HFFc6 (cell line): Measurements from ENCODE around the gene ABCG5. TPM values are rescaled to one million over a fixed set of nuclear protein-coding genes. Genes with fewer than 3 reads are reported as not detected.

Source experiments
- DNase-seq: peaks from one replicate; pipeline ENCODE4 v3.0.0-alpha.2; 2018
- H3K27ac Mint-ChIP-seq: 2 replicates; pipeline ENCODE4 v1.8.0; 2020; ENCODE audit warnings: mild to moderate bottlenecking, mixed read lengths
- H3K27me3 Mint-ChIP-seq: 2 replicates; pipeline ENCODE4 v1.8.0; 2021; ENCODE audit warnings: mild to moderate bottlenecking, moderate library complexity, mixed read lengths; ENCODE audit not compliant: insufficient read depth
- H3K36me3 Mint-ChIP-seq: 2 replicates; pipeline ENCODE4 v1.8.0; 2021; ENCODE audit warnings: low read depth, mixed read lengths
- H3K4me1 Mint-ChIP-seq: 2 replicates; pipeline ENCODE4 v1.8.0; 2020; ENCODE audit warnings: low read depth, mixed read lengths
- H3K4me3 Mint-ChIP-seq: 2 replicates; pipeline ENCODE4 v1.8.0; 2020; ENCODE audit warnings: mild to moderate bottlenecking, moderate library complexity, mixed read lengths
- H3K9me3 Mint-ChIP-seq: 2 replicates; pipeline ENCODE4 v1.8.0; 2020; ENCODE audit warnings: mild to moderate bottlenecking, mixed read lengths
- total RNA-seq, 6 experiments: library from RNA; stranded (reverse); fragmentation: NEBNext Ultra II Directional; extraction: Animal tissue kit (Norgen Biotek cat#: 25700); gene quantifications; 2 replicates in 1 of 6; 3 replicates in 5 of 6; pipeline ENCODE4 v1.2.3, GENCODE V29; 2021
- TF ChIP-seq, protein P1 (sequence below): fragments of 200-600 bp; sonication (generic); IDR thresholded peaks from 2 replicates; pipeline ENCODE4 v1.5.0; 2021; ENCODE audit warnings: antibody characterized with exemption, mild to moderate bottlenecking

Gene ABCG5
- total RNA-seq, 6 experiments from 2014 or later = not detected

DNA sequence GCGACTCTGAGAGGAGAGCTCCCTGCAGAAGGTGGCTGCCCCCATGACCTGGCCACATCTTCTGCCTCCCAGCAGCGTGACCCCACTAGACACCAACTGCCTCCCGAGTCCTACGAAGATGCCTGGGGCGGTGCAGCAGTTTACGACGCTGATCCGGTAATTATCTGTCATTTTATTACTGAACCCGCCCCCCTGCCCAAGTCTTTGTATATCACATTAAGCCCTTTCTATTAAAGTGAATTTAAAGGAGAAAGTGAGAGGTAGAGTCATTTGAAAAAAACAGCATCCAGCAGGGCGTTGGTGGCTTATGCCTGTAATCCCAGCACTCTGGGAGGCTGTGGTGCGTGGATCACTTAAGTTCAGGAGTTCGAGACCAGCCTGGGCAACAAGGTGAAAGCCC is 33.5 kb upstream of the ABCG5 start:
- Mint-ChIP-seq H3K9me3 (no peaks in the 10 kb centered on the region), H3K27ac (no peak overlapping the region), H3K36me3 (no peaks in the 10 kb centered on the region), H3K4me1 (no peaks in the 10 kb centered on the region), H3K4me3 (no peak overlapping the region), H3K27me3 (peaks cover 30% of the 10 kb centered on the region)
- DNase-seq = no peak
- TF ChIP-seq, protein P1, sequence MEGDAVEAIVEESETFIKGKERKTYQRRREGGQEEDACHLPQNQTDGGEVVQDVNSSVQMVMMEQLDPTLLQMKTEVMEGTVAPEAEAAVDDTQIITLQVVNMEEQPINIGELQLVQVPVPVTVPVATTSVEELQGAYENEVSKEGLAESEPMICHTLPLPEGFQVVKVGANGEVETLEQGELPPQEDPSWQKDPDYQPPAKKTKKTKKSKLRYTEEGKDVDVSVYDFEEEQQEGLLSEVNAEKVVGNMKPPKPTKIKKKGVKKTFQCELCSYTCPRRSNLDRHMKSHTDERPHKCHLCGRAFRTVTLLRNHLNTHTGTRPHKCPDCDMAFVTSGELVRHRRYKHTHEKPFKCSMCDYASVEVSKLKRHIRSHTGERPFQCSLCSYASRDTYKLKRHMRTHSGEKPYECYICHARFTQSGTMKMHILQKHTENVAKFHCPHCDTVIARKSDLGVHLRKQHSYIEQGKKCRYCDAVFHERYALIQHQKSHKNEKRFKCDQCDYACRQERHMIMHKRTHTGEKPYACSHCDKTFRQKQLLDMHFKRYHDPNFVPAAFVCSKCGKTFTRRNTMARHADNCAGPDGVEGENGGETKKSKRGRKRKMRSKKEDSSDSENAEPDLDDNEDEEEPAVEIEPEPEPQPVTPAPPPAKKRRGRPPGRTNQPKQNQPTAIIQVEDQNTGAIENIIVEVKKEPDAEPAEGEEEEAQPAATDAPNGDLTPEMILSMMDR = no peak

DNA sequence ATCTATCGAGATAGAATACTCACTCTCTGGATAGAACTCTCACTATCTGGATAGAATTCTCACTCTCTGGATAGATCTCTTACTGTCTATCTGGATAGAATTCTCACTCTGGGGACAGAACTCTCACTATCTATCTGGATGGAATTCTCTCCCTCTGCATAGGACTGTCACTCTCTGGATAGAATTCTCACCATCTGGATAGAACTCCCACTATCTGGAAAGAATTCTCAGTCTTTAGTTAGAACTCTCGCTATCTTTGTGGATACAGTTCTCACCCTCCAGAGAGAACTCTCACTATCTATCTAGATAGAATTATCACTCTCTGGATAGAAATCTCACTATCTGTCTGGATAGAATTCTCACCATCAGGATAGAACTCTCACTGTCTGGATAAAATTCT is 16.7 kb upstream of the ABCG5 start:
- H3K9me3 Mint-ChIP-seq = no peaks in the 10 kb centered on the region
- no peak overlapping the region for H3K4me3 Mint-ChIP-seq
- no peak overlapping the region for H3K27ac Mint-ChIP-seq
- no peaks in the 10 kb centered on the region for H3K36me3 Mint-ChIP-seq
- H3K4me1 Mint-ChIP-seq = no peaks in the 10 kb centered on the region
- H3K27me3 Mint-ChIP-seq = peaks cover 51% of the 10 kb centered on the region
- TF ChIP-seq, protein P1 = no peak
- no peak for DNase-seq

DNA sequence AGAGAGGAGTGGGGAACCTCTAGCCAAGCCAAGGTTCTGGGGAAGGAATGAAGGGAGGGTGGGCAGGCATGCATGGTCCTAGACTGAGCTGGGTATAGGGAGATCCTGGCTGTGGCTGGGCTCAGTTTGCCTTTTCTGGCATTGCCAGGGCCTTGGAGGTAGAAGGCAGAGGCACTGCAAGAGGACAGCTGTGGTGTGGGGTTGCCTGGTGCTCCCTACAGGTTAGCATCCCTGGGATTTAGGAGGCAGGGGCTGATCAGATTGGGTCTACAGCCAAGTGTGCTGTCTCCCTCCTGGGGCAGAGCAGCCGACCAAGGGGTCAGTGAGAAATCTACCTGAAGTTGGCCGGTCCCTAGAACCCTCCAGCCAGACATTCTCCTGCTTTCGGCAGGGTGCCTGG is 16.0 kb upstream of the ABCG5 start:
- Mint-ChIP-seq H3K4me3 (no peak overlapping the region), H3K36me3 (no peaks in the 10 kb centered on the region), H3K4me1 (no peaks in the 10 kb centered on the region), H3K27me3 (peaks cover 53% of the 10 kb centered on the region), H3K27ac (no peak overlapping the region), H3K9me3 (no peaks in the 10 kb centered on the region)
- no peak for DNase-seq
- TF ChIP-seq, protein P1 = no peak

DNA sequence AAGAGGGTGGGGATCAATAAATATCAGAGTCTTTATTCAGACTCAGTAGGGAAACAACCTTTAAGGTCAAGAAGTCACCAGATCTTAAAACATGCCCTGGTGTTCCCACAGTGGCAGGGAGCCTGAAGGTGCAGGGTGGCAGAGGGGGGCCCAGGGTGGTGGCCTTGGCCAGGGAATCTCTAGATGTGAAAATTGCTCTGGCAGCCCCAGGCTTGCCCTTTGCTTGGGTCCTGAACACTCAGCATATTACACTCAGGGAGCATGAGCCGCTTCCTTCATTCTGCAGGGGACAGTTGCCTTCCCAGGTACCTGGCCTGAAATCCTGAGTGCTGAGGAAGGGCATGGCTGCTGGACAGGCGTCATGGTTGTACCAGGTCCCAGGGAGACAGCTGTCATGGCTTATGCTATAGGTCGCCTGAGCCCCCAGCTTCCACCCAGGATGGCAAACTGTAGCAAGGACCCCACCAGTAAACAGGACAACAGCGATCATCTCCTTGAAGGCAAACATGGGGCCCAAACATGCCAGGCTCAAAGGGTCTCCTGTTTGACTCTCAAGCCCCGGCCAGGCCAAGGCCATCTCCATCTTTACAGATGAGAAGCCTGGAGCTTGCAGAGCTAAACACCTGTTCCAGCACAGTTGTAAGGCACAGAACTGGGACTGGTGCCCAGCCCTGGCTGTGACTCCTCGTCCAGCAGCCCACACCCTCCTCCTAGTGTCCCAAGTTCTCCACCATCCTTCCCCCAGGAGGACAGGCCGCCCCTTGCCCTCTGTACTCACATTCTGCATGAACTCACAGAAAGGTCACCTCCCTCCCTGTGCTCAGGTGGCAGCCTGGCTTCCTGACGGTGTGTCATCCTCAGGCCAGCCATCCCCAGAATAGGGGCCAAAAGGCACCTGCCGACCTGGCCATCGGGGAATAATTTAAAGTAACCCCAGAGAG is 14.8 kb upstream of the ABCG5 start:
- no peaks in the 10 kb centered on the region for H3K9me3 Mint-ChIP-seq
- H3K4me3 Mint-ChIP-seq = no peak overlapping the region
- peaks cover 57% of the 10 kb centered on the region for H3K27me3 Mint-ChIP-seq
- no peaks in the 10 kb centered on the region for H3K36me3 Mint-ChIP-seq
- TF ChIP-seq, protein P1 = no peak
- H3K4me1 Mint-ChIP-seq = no peaks in the 10 kb centered on the region
- DNase-seq = no peak
- H3K27ac Mint-ChIP-seq = no peak overlapping the region

DNA sequence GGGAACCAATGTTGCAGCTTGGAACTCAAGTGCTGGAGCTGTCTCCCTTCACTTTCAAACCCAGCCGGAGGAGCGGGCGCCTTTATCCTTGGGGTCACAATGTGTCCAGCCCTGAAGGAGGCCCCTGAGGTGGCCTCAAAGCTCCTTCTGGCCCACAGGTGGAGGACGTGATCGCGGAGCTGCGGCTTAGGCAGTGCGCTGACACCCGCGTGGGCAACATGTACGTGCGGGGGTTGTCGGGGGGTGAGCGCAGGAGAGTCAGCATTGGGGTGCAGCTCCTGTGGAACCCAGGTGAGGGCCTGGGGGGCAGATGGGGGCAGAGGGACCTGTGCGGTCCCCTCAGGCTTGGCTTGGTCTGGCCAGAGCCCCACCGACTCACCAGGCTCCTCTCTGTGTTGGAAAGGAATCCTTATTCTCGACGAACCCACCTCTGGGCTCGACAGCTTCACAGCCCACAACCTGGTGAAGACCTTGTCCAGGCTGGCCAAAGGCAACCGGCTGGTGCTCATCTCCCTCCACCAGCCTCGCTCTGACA is 13.6 kb upstream of the ABCG5 start:
- Mint-ChIP-seq H3K4me3 (no peak overlapping the region), H3K27ac (no peak overlapping the region), H3K9me3 (no peaks in the 10 kb centered on the region), H3K4me1 (no peaks in the 10 kb centered on the region), H3K27me3 (peaks cover 59% of the 10 kb centered on the region), H3K36me3 (no peaks in the 10 kb centered on the region)
- TF ChIP-seq, protein P1 = no peak
- DNase-seq = no peak
